HG02623 (cell line): ENCODE data around the gene DACT2.
"Not testable (repeated sequence)": the region's sequence is repeated elsewhere in the genome, so short reads cannot be mapped to it uniquely, and the experiment has no call there.

Experiments
- ATAC-seq: cut with Tn5 transposase; IDR thresholded peaks from one replicate; pipeline ENCODE4 v1.9.1; 2021; ENCODE audit warnings: moderate library complexity; ENCODE audit not compliant: unreplicated experiment

The DACT2 gene

GRCh38 chr6:168269455-168270243, 49.9 kb downstream of the DACT2 start:
- no peak for ATAC-seq

GRCh38 chr6:168268755-168269154, 50.8 kb downstream of the DACT2 start:
- no peak for ATAC-seq

GRCh38 chr6:168267779-168268178, 51.8 kb downstream of the DACT2 start:
- ATAC-seq: not testable (repeated sequence)

- no peak for ATAC-seq
Measured at GRCh38 chr6:168265827-168266815, 53.5 kb downstream of the DACT2 start.

GRCh38 chr6:168265394-168265793, 54.2 kb downstream of the DACT2 start:
- ATAC-seq: no peak

- no peak for ATAC-seq
Measured at GRCh38 chr6:168264593-168265335, 54.8 kb downstream of the DACT2 start.

- no peak for ATAC-seq
Measured at GRCh38 chr6:168263351-168263905, 56.1 kb downstream of the DACT2 start.

- no peak for ATAC-seq
Measured at GRCh38 chr6:168261234-168261633, 58.3 kb downstream of the DACT2 start.

GRCh38 chr6:168260420-168260987, 59.1 kb downstream of the DACT2 start:
- ATAC-seq: no peak

- ATAC-seq: no peak
Measured at GRCh38 chr6:168258795-168259194, 60.8 kb downstream of the DACT2 start.

- ATAC-seq: no peak
Measured at GRCh38 chr6:168256940-168257339, 62.6 kb downstream of the DACT2 start.
